ENCODE measurements around the gene CTNNA3.

The CTNNA3 gene

GRCh38 chr10:66778351-66778750, 917.6 kb downstream of the CTNNA3 start:
- DNase-seq (ENCODE audit: low read depth in 2 of 3, low spot score in 2 of 3): no peak

- DNase-seq (ENCODE audit: low read depth in 2 of 3, low spot score in 2 of 3): no peak
These were observed 918.3 kb downstream of the CTNNA3 start for GRCh38 chr10:66777665-66778064.

- no peak for DNase-seq (ENCODE audit: low read depth in 2 of 3, low spot score in 2 of 3)
These were observed 922.5 kb downstream of the CTNNA3 start for GRCh38 chr10:66773472-66773817.

- no peak for DNase-seq (ENCODE audit: low read depth in 2 of 3, low spot score in 2 of 3)
These were observed 923.2 kb downstream of the CTNNA3 start for GRCh38 chr10:66772548-66773471.

- DNase-seq (ENCODE audit: low read depth in 2 of 3, low spot score in 2 of 3): no peak
These were observed 928.3 kb downstream of the CTNNA3 start for GRCh38 chr10:66767707-66768106.

- DNase-seq (ENCODE audit: low read depth in 2 of 3, low spot score in 2 of 3): no peak
These were observed 933.7 kb downstream of the CTNNA3 start for GRCh38 chr10:66762218-66762729.

GRCh38 chr10:66760941-66761340, 935.1 kb downstream of the CTNNA3 start:
- no peak for DNase-seq (ENCODE audit: low read depth in 2 of 3, low spot score in 2 of 3)

- no peak for DNase-seq (ENCODE audit: low read depth in 2 of 3, low spot score in 2 of 3)
These were observed 940.5 kb downstream of the CTNNA3 start for GRCh38 chr10:66755474-66755873.

GRCh38 chr10:66752714-66753113, 943.3 kb downstream of the CTNNA3 start:
- DNase-seq (ENCODE audit: low read depth in 2 of 3, low spot score in 2 of 3): no peak

GRCh38 chr10:66748217-66748616, 947.8 kb downstream of the CTNNA3 start:
- DNase-seq (ENCODE audit: low read depth in 2 of 3, low spot score in 2 of 3): no peak

- DNase-seq (ENCODE audit: low read depth in 2 of 3, low spot score in 2 of 3): no peak
These were observed 948.5 kb downstream of the CTNNA3 start for GRCh38 chr10:66747451-66747850.

- no peak for DNase-seq (ENCODE audit: low read depth in 2 of 3, low spot score in 2 of 3)
These were observed 949.3 kb downstream of the CTNNA3 start for GRCh38 chr10:66746711-66747110.

GRCh38 chr10:66746246-66746645, 949.7 kb downstream of the CTNNA3 start:
- DNase-seq (ENCODE audit: low read depth in 2 of 3, low spot score in 2 of 3): no peak

GRCh38 chr10:66744915-66745314, 951.1 kb downstream of the CTNNA3 start:
- DNase-seq (ENCODE audit: low read depth in 2 of 3, low spot score in 2 of 3): no peak

- no peak for DNase-seq (ENCODE audit: low read depth in 2 of 3, low spot score in 2 of 3)
These were observed 958.8 kb downstream of the CTNNA3 start for GRCh38 chr10:66737241-66737640.

GRCh38 chr10:66723608-66724400, 972.2 kb downstream of the CTNNA3 start:
- DNase-seq (ENCODE audit: low read depth in 2 of 3, low spot score in 2 of 3): no peak

- no peak for DNase-seq (ENCODE audit: low read depth in 2 of 3, low spot score in 2 of 3)
These were observed 976.5 kb downstream of the CTNNA3 start for GRCh38 chr10:66719483-66719882.

- DNase-seq (ENCODE audit: low read depth in 2 of 3, low spot score in 2 of 3): no peak
These were observed 978.6 kb downstream of the CTNNA3 start for GRCh38 chr10:66717231-66717981.

- no peak for DNase-seq (ENCODE audit: low read depth in 2 of 3, low spot score in 2 of 3)
These were observed 981.3 kb downstream of the CTNNA3 start for GRCh38 chr10:66714741-66715140.

GRCh38 chr10:66713387-66713786, 982.6 kb downstream of the CTNNA3 start:
- DNase-seq (ENCODE audit: low read depth in 2 of 3, low spot score in 2 of 3): no peak

GRCh38 chr10:66698069-66698468, 997.9 kb downstream of the CTNNA3 start:
- no peak for DNase-seq (ENCODE audit: low read depth in 2 of 3, low spot score in 2 of 3)
